ENCODE data around the gene SRSF4.

DNA sequence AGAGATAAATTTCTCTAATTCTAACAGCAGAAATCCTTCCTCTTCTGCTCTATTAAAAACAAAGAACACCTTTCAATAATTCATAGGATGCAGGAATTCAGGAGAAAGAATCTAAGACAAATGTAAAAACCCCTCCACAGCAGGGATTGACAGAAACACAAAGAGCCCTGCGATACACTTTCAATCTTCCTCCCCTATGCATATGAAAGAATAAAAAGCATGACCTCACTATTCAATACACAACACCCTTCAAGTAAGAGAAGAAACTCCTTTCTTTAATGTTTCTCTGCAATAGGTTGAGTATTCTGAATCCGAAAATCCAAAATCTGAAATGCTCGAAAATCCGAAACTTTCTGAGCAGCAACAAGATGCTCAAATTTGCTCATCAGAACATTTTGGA, 17.1 kb downstream of the SRSF4 start:
- no peak for TF ChIP-seq CTCF (IDR thresholded peaks at IDR 0.05)
- no peak for TF ChIP-seq POLR2A (IDR thresholded peaks at IDR 0.05)

All from right lobe of liver (tissue), 4 donors.